GM12892 (cell line): ENCODE measurements around the gene ANKS1A.

Experiments
- POLR2A ChIP-seq: IDR thresholded peaks from 2 replicates; pipeline ENCODE4 v1.6.1; 2011; ENCODE audit warnings: low read depth, low read length, control low read depth
- POLR2AphosphoS5 ChIP-seq: IDR thresholded peaks from 2 replicates; pipeline ENCODE4 v1.6.1; 2011; ENCODE audit warnings: low read depth, low read length, control low read depth
- TAF1 ChIP-seq: IDR thresholded peaks from 2 replicates; pipeline ENCODE4 v1.6.1; 2011; ENCODE audit warnings: low read depth, mild to moderate bottlenecking, control low read depth, low read length, borderline replicate concordance

- TF ChIP-seq POLR2A (no peak), POLR2AphosphoS5 (no peak), TAF1 (no peak)
These were observed 158.4 kb downstream of the ANKS1A start for GRCh38 chr6:35047265-35048011.
